Caco-2 (cell line): Measurements from ENCODE around the gene UBE2Q1. TPM values are rescaled to one million over a fixed set of nuclear protein-coding genes. Genes with fewer than 3 reads are reported as not detected.

Experiments
- BruUV-seq: library from RNA; stranded (reverse); fragments of 400-500 nt; replicated peaks from 2 replicates; lab custom pipeline; 2021; lab: Mats Ljungman, UMichigan
- CTCF ChIA-PET: fragments of 300-600 bp; sonication (Branson Sonifier 250); formaldehyde crosslinking; loops from one replicate; lab custom pipeline; 2022; ENCODE audit warnings: antibody characterized with exemption; lab: Charles Lee
- POLR2A ChIA-PET: fragments of 300-600 bp; sonication (Branson Sonifier 250); formaldehyde crosslinking; loops from one replicate; lab custom pipeline; 2022; ENCODE audit warnings: antibody characterized with exemption; lab: Charles Lee
- DNase-seq, 2 experiments: peaks; one replicate each; pipeline versions ENCODE4 v3.0.0 to v3.0.0-alpha.2; 2020 to 2022
- H3K27me3 ChIP-seq: replicated peaks from 2 replicates; pipeline ENCODE4 v1.6.0; 2011; ENCODE audit warnings: low read length; ENCODE audit not compliant: control insufficient read depth, insufficient read depth
- H3K36me3 ChIP-seq: 2 replicates; pipeline ENCODE4 v1.5.1; 2011; ENCODE audit warnings: low read length; ENCODE audit not compliant: control insufficient read depth, insufficient read depth
- H3K4me1 ChIP-seq: fragments of 250-450 bp; sonication (Bioruptor Pico); 2 replicates; pipeline ENCODE4 v1.5.1; 2020; ENCODE audit warnings: mild to moderate bottlenecking
- H3K4me3 ChIP-seq: 2 replicates; pipeline ENCODE4 v1.5.1; 2011; ENCODE audit warnings: low read depth, mild to moderate bottlenecking, control low read depth, low read length
- H3K9me3 ChIP-seq: fragments of 250-450 bp; sonication (Bioruptor Pico); 2 replicates; pipeline ENCODE4 v1.5.1; 2020; ENCODE audit warnings: mild to moderate bottlenecking, moderate library complexity
- H3K27ac Mint-ChIP-seq: one replicate; pipeline ENCODE4 v1.8.0; 2022; ENCODE audit warnings: mixed read lengths; ENCODE audit not compliant: unreplicated experiment
- H3K27me3 Mint-ChIP-seq: one replicate; pipeline ENCODE4 v1.8.0; 2022; ENCODE audit warnings: mixed read lengths; ENCODE audit not compliant: insufficient read depth, unreplicated experiment
- H3K36me3 Mint-ChIP-seq: one replicate; pipeline ENCODE4 v1.8.0; 2022; ENCODE audit warnings: mild to moderate bottlenecking, mixed read lengths; ENCODE audit not compliant: insufficient read depth, unreplicated experiment
- H3K4me1 Mint-ChIP-seq: one replicate; pipeline ENCODE4 v1.8.0; 2022; ENCODE audit warnings: low read depth, mixed read lengths; ENCODE audit not compliant: unreplicated experiment
- H3K4me3 Mint-ChIP-seq: one replicate; pipeline ENCODE4 v1.8.0; 2022; ENCODE audit warnings: mild to moderate bottlenecking, moderate library complexity, mixed read lengths; ENCODE audit not compliant: unreplicated experiment
- H3K9me3 Mint-ChIP-seq: one replicate; pipeline ENCODE4 v1.8.0; 2022; ENCODE audit warnings: mixed read lengths; ENCODE audit not compliant: unreplicated experiment
- CTCF ChIP-seq, 2 experiments: fragments of 200-600 bp in 1 of 2; IDR thresholded peaks; 1 replicate in 1 of 2; 2 replicates in 1 of 2; pipeline versions ENCODE4 v1.5.1 to v1.8.0; 2011 to 2022; ENCODE audit warnings: antibody characterized with exemption in 1 of 2, control low read depth in 1 of 2, inconsistent platforms in 1 of 2, low read depth in 1 of 2, low read length in 1 of 2, mild to moderate bottlenecking in 1 of 2, moderate library complexity in 1 of 2; ENCODE audit not compliant: insufficient read depth in 1 of 2, severe bottlenecking in 1 of 2, unreplicated experiment in 1 of 2
- intact Hi-C: fragments of 100-400 bp; cut with micrococcal nuclease; formaldehyde crosslinking; loops from one replicate; pipeline ENCODE4 v1.10.0; 2022; ENCODE audit not compliant: unreplicated experiment
- total RNA-seq: library from RNA; stranded (reverse); gene quantifications from 2 replicates; pipeline ENCODE4 v1.2.3, GENCODE V29; 2022

Gene UBE2Q1
- total RNA-seq, 1 experiment from 2014 or later, result 93.2 TPM

GRCh38 chr1:154501423-154502065 lies 56.9 kb downstream of the UBE2Q1 start:
- Mint-ChIP-seq H3K27ac (no peak overlapping the region), H3K27me3 (peaks cover 22% of the 10 kb centered on the region), H3K36me3 (peaks cover 6% of the 10 kb centered on the region), H3K9me3 (no peaks in the 10 kb centered on the region), H3K4me3 (peak overlapping the region; percentile 72), H3K4me1 (peaks cover 7% of the 10 kb centered on the region)
- peak in 1 of 2 experiments; percentile 31 for DNase-seq
- 0 out of 2 replicates have a peak, but pooled peaks cover 13% of the 10 kb centered on the region for H3K4me1 ChIP-seq
- CTCF ChIA-PET, result interaction anchor here (0.5 kb wide), 1 partner anchor 589 kb away, joined by 5 read pairs; no protein-coding TSS in a partner anchor
- peaks cover 3% of the 10 kb centered on the region; the same call in 1 of the 2 replicates for H3K9me3 ChIP-seq
- H3K27me3 ChIP-seq, result peaks cover 4% of the 10 kb centered on the region; the same call in 1 of the 2 replicates
- H3K36me3 ChIP-seq, result no peaks in the 10 kb centered on the region
- POLR2A ChIA-PET, result no interaction called here
- intact Hi-C loops, result no loop called here
- peak overlapping the region; percentile 34 for H3K4me3 ChIP-seq
- no TSS peak for BruUV-seq
- TF ChIP-seq CTCF (IDR thresholded peaks at IDR 0.05; ENCODE audit: insufficient read depth in 1 of 2, low read depth in 1 of 2, low read length in 1 of 2, severe bottlenecking in 1 of 2, unreplicated experiment in 1 of 2), result no peak

GRCh38 chr1:154500533-154500932 lies 57.9 kb downstream of the UBE2Q1 start:
- CTCF ChIA-PET, result no interaction called here
- intact Hi-C loops, result no loop called here
- H3K27me3 Mint-ChIP-seq, result peaks cover 22% of the 10 kb centered on the region
- POLR2A ChIA-PET, result no interaction called here
- H3K27me3 ChIP-seq, result peaks cover 4% of the 10 kb centered on the region; the same call in 1 of the 2 replicates
- peaks cover 3% of the 10 kb centered on the region; the same call in 1 of the 2 replicates for H3K9me3 ChIP-seq
- BruUV-seq, result no TSS peak
- no peak overlapping the region for H3K4me3 Mint-ChIP-seq
- H3K4me1 Mint-ChIP-seq, result peaks cover 7% of the 10 kb centered on the region
- H3K36me3 Mint-ChIP-seq, result peaks cover 6% of the 10 kb centered on the region
- H3K9me3 Mint-ChIP-seq, result no peaks in the 10 kb centered on the region
- no peak overlapping the region for H3K4me3 ChIP-seq
- 0 out of 2 replicates have a peak, but pooled peaks cover 13% of the 10 kb centered on the region for H3K4me1 ChIP-seq
- H3K27ac Mint-ChIP-seq, result no peak overlapping the region
- H3K36me3 ChIP-seq, result no peaks in the 10 kb centered on the region
- TF ChIP-seq CTCF (IDR thresholded peaks at IDR 0.05; ENCODE audit: insufficient read depth in 1 of 2, low read depth in 1 of 2, low read length in 1 of 2, severe bottlenecking in 1 of 2, unreplicated experiment in 1 of 2), result no peak
- no peak for DNase-seq

- Mint-ChIP-seq H3K4me1 (peaks cover 7% of the 10 kb centered on the region), H3K36me3 (peaks cover 6% of the 10 kb centered on the region), H3K4me3 (no peak overlapping the region), H3K9me3 (no peaks in the 10 kb centered on the region), H3K27ac (no peak overlapping the region), H3K27me3 (peaks cover 22% of the 10 kb centered on the region)
- H3K27me3 ChIP-seq, result peaks cover 4% of the 10 kb centered on the region; the same call in 1 of the 2 replicates
- ChIA-PET CTCF (no interaction called here), POLR2A (no interaction called here)
- intact Hi-C loops, result no loop called here
- H3K4me1 ChIP-seq, result 0 out of 2 replicates have a peak, but pooled peaks cover 13% of the 10 kb centered on the region
- H3K36me3 ChIP-seq, result no peaks in the 10 kb centered on the region
- TF ChIP-seq CTCF (IDR thresholded peaks at IDR 0.05; ENCODE audit: insufficient read depth in 1 of 2, low read depth in 1 of 2, low read length in 1 of 2, severe bottlenecking in 1 of 2, unreplicated experiment in 1 of 2), result no peak
- H3K4me3 ChIP-seq, result no peak overlapping the region
- DNase-seq, result no peak
- no TSS peak for BruUV-seq
- H3K9me3 ChIP-seq, result peaks cover 3% of the 10 kb centered on the region; the same call in 1 of the 2 replicates
Measured at GRCh38 chr1:154499446-154499845, 59.0 kb downstream of the UBE2Q1 start.

Other genes with a start within 250 kb of the UBE2Q1 start
- gene AQP10, start 237.6 kb downstream of the UBE2Q1 start, total RNA-seq, result 0.50 and 1.3 TPM in 2 replicates
- 10.5 and 10.6 TPM in 2 replicates for gene ATP8B2, start 233.1 kb downstream of the UBE2Q1 start, total RNA-seq
- gene IL6R, start 153.3 kb downstream of the UBE2Q1 start, total RNA-seq, result 4.9 and 5.8 TPM in 2 replicates
- not detected in 2 replicates for gene TDRD10, start 56.4 kb downstream of the UBE2Q1 start, total RNA-seq
- 0.07 TPM in 1 of 2 replicates, not detected in the other for gene SHE, start 56.2 kb downstream of the UBE2Q1 start, total RNA-seq
- 0.09 TPM in 1 of 2 replicates, not detected in the other for gene CHRNB2, start 9.1 kb upstream of the UBE2Q1 start, total RNA-seq
- gene ADAR, start 49.5 kb upstream of the UBE2Q1 start, total RNA-seq, result 178 and 190 TPM in 2 replicates